Mononuclear cell (primary cell): ENCODE results near the gene SDK2. TPM values are rescaled to one million over a fixed set of nuclear protein-coding genes. Genes with fewer than 3 reads are reported as not detected.
"Not testable (repeated sequence)": the region's sequence is repeated elsewhere in the genome, so short reads cannot be mapped to it uniquely, and the experiment has no call there.

ENCODE experiments used
- H3K27me3 ChIP-seq: 2 replicates; pipeline ENCODE4 v1.6.0; 2011; ENCODE audit warnings: low read length, control low read depth; ENCODE audit not compliant: insufficient read depth
- H3K4me1 ChIP-seq: 2 replicates; pipeline ENCODE4 v1.5.1; 2011; ENCODE audit warnings: mild to moderate bottlenecking, low read length, control low read depth; ENCODE audit not compliant: insufficient read depth
- H3K4me3 ChIP-seq: 2 replicates; pipeline ENCODE4 v1.5.1; 2011; ENCODE audit warnings: mild to moderate bottlenecking, low read length, moderate library complexity
- H3K9me3 ChIP-seq: 2 replicates; pipeline ENCODE4 v1.5.1; 2011; ENCODE audit warnings: low read depth, mild to moderate bottlenecking, control low read depth, low read length
- total RNA-seq: library from RNA; depleted of rRNA; stranded (reverse); fragments of >200 nt; gene quantifications from one replicate; pipeline ENCODE4 v1.2.3, GENCODE V29; 2012

Gene SDK2
- total RNA-seq, 1 donor = 2.0 TPM

DNA sequence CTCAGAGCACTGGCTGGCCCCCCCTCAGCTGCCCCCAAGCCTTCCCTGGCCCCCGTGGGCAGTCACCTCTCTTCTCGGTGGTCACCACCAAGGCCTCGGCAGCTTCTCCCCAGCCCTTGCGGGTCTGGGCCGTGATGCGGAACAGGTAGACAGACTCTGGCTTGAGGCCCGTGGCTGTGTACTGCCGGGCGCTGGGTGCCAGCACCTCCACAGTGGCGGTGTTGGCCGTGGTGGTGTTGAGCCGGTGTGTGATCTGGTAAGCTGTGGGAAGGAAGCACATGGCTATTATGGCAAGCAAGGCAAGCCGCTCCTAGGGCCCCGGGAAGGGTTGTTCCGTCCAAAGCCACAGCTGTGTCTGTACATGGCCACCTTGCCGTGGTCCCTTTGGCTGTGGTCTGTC, 254.0 kb downstream of the SDK2 start:
- no peak overlapping the region for H3K4me3 ChIP-seq
- H3K27me3 ChIP-seq = no peaks in the 10 kb centered on the region
- H3K9me3 ChIP-seq = no peaks in the 10 kb centered on the region

DNA sequence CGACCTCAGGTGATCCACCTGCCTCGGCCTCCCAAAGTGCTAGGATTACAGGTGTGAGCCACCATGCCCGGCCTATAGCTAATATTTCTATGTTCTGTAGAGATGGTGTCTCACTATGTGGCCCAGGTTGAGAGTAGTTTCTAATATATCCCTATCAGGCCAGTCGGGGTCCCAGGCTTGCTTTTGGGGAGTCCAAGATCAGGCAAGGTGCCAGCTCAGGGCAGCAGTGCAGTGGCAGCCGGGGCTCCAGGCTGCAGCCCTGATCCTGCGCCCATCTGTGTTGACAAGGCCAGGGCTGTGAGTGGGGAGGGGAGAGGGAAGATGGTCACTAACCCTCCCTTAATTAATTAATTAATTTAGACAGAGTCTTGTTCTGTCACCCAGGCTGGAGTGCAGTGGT, 254.8 kb downstream of the SDK2 start:
- Histone ChIP-seq H3K9me3 (no peaks in the 10 kb centered on the region), H3K4me3 (no peak overlapping the region), H3K27me3 (no peaks in the 10 kb centered on the region), H3K4me1 (no peaks in the 10 kb centered on the region)

More for the DNA sequence above, 254.0 kb downstream of the SDK2 start:
- H3K4me1 ChIP-seq = no peaks in the 10 kb centered on the region

- H3K4me3 ChIP-seq = no peak overlapping the region
- no peaks in the 10 kb centered on the region for H3K27me3 ChIP-seq
- no peaks in the 10 kb centered on the region for H3K4me1 ChIP-seq
- H3K9me3 ChIP-seq = no peaks in the 10 kb centered on the region
Observed at GRCh38 chr17:73388578-73388905, 255.7 kb downstream of the SDK2 start.

GRCh38 chr17:73387746-73388577, 256.3 kb downstream of the SDK2 start:
- Histone ChIP-seq H3K4me1 (no peaks in the 10 kb centered on the region), H3K4me3 (no peak overlapping the region), H3K9me3 (no peaks in the 10 kb centered on the region), H3K27me3 (no peaks in the 10 kb centered on the region)

DNA sequence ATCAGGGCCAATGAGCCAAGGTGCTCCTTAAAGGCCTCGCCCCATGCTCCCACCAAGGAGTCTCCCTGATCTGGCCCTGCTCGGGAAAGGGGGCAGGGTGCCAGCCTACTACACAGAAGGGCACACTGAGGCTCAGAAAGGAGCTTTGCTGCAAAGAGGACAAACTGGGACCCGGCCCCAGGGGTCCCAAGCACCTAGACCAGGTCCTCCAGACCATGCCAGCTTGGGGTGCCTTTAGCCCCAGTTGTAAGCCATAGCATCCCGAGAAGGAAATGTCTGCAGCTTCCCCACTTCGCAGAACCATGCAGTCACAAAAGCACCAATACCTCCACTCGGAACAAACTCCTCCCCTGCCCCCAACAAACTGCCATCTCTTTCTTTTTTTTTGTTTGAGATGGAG, 257.7 kb downstream of the SDK2 start:
- H3K4me1 ChIP-seq = no peaks in the 10 kb centered on the region
- no peaks in the 10 kb centered on the region for H3K27me3 ChIP-seq
- H3K9me3 ChIP-seq = no peaks in the 10 kb centered on the region
- no peak overlapping the region for H3K4me3 ChIP-seq

DNA sequence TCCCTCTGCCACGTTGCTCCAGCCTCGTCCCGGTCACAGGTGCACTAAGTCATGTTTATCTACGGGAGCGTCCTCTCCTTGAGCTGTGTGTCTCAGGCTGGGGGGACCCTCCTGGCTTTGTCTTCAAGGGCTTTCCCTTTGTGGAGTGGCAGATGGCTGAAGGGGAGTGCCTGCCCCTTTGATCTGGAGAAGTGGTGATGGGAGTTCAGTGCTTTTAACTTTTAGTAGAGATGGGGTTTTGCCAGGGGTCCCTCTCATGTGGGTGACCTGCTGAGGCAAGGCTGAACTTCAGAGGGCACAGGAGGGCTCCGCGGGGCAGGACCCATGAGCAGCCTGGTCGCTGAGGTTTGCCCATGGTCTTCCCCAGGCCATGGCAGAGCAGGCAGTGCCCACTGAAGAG, 259.3 kb downstream of the SDK2 start:
- Histone ChIP-seq H3K27me3 (no peaks in the 10 kb centered on the region), H3K9me3 (no peaks in the 10 kb centered on the region), H3K4me1 (no peaks in the 10 kb centered on the region), H3K4me3 (no peak overlapping the region)

- Histone ChIP-seq H3K9me3 (no peaks in the 10 kb centered on the region), H3K4me3 (no peak overlapping the region), H3K27me3 (no peaks in the 10 kb centered on the region), H3K4me1 (no peaks in the 10 kb centered on the region)
Observed at GRCh38 chr17:73380439-73381106, 263.7 kb downstream of the SDK2 start.

DNA sequence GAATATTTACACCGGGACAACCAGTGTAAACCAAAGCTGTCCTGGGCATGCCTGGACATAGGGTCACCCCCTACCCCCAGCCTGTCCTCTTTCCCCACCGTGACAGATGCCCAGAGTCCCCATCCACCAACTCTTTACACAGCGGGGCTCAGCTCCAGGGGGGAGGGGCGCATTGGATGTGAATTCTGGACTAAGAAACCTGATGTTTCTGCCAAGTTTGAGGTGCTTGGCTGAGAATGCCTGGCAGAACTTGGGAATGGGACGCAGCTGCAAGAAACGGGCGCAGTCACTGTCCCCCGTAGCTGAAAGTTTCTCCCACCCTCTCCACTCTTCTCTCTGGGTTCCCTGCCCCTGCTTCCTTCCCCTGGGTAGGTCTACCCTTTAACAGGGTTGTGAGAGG, 264.4 kb downstream of the SDK2 start:
- H3K4me1 ChIP-seq = no peaks in the 10 kb centered on the region
- no peak overlapping the region for H3K4me3 ChIP-seq
- no peaks in the 10 kb centered on the region for H3K9me3 ChIP-seq
- H3K27me3 ChIP-seq = no peaks in the 10 kb centered on the region

DNA sequence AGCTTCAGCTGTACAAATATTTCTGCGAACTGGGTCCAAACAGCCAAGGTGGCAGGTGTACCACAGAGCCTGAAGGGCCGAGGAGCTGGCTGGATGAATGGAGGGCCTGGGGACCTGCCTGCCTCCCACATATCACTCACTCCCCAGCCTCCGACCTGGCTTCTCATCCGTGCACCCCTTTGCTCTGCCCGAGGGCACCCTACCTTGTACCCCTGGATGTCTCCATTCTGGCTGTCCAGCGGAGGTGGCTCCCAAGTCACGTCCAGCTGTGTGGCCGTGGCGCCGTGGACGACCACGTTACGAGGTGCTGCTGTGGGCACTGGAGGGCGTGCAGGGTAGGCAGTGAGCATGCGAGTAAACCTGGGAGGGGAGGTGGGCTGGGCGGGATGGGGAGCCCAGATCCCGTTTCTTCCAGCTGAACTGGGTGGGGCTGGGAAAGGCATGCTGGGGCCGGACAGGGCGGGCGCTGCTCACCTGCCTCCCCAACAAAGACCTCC, 265.2 kb downstream of the SDK2 start:
- no peaks in the 10 kb centered on the region for H3K27me3 ChIP-seq
- no peaks in the 10 kb centered on the region for H3K9me3 ChIP-seq
- H3K4me3 ChIP-seq = no peak overlapping the region
- no peaks in the 10 kb centered on the region for H3K4me1 ChIP-seq

DNA sequence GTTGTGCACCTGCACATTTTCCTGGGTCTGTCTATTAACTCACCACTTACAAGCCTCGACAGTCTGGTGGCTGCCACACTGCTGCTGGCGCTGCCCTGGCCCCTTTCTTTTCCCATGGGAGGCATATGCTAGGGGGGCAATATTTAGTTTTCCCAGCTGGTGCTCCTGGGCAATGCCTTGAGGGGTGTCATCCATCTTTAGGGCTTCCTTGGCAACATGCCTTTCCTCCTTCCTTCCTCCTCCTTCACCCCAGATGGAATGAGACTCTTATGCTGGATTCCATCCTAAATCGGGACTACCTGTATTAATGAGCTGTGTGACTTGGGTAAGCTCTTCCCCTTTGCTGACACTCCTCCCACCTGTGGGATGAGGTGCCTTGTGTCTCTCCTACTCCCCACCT, 267.6 kb downstream of the SDK2 start:
- H3K4me1 ChIP-seq = no peaks in the 10 kb centered on the region
- H3K9me3 ChIP-seq = no peaks in the 10 kb centered on the region
- no peak overlapping the region for H3K4me3 ChIP-seq
- H3K27me3 ChIP-seq = no peaks in the 10 kb centered on the region

DNA sequence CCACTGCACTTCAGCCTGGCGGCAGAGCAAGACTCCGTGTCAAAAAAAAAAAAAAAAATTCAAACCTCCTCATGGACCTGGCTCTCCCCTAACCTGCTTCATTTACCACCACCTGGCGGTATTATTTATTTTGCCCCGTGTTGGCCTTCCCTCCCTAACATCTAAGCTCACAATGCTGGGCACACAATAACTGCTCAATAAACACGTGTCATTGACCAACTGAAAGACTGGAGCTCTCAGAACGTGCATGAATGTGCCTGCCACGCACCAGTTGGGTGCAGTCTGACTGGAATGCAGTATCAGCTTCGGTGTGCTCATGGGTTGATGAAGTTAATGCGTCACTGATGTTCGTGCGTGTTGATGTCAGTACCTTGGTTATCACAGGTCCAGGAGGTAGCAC, 268.1 kb downstream of the SDK2 start:
- no peaks in the 10 kb centered on the region for H3K9me3 ChIP-seq
- H3K4me3 ChIP-seq = no peak overlapping the region
- no peaks in the 10 kb centered on the region for H3K27me3 ChIP-seq
- no peaks in the 10 kb centered on the region for H3K4me1 ChIP-seq

GRCh38 chr17:73371836-73372235, 272.4 kb downstream of the SDK2 start:
- H3K4me1 ChIP-seq = no peaks in the 10 kb centered on the region
- H3K4me3 ChIP-seq = no peak overlapping the region
- H3K9me3 ChIP-seq = no peaks in the 10 kb centered on the region
- no peaks in the 10 kb centered on the region for H3K27me3 ChIP-seq

- H3K4me3 ChIP-seq = no peak overlapping the region
- H3K4me1 ChIP-seq = no peaks in the 10 kb centered on the region
- H3K9me3 ChIP-seq = no peaks in the 10 kb centered on the region
- H3K27me3 ChIP-seq = no peaks in the 10 kb centered on the region
Observed at GRCh38 chr17:73371285-73371684, 273.0 kb downstream of the SDK2 start.

DNA sequence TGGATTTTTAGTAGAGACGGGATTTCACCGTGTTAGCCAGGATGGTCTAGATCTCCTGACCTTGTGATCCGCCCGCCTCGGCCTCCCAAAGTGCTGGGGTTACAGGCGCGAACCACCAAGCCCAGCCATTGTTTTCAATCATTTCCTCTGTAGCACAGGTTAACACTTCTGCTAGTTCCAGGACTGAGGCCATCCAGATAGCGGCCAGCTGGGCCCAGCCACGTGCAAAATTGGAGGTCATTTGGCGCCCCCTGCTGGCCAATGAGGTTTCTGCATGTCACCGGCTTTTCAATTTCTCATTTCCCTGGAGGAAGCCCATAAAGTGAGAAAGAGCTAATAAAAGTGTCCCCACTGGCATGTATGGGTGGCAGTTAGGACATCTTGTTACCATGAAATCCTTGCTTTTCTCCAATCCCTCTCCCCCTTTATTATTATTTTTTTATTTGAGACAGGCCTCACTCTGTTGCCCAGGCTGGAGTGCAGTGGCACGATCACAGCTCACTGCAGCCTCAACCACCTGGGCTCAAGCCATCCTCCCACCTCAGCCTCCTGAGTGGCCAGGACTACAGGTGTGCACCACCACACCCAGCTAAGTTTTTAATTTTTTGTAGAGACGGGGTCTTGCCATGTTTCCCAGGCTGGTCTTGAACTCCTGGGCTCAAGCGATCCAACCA, 274.3 kb downstream of the SDK2 start:
- not testable (repeated sequence) for H3K27me3 ChIP-seq, H3K4me3 ChIP-seq, H3K9me3 ChIP-seq, H3K4me1 ChIP-seq

DNA sequence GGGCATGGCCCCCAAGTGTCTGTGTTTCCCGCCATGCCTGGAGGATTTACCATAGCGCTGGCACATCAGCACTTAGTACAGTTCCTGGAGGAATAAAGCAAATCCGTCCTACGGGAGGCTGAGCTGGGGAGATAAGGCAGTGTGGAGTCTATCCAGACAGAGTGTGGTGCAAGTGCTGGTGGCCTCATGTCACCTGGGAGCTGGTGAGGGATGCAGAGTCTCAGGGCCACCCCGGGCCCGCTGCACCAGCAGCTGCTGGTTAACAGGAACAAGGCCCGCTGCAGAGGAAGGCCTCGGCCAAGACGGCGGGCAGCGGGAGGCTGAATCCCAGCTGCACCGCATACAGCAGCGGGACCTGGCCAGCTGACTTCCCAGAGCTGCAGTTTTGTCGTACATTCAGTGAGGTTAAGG, 275.1 kb downstream of the SDK2 start:
- H3K4me3 ChIP-seq = no peak overlapping the region
- H3K27me3 ChIP-seq = no peaks in the 10 kb centered on the region
- H3K4me1 ChIP-seq = no peaks in the 10 kb centered on the region
- no peaks in the 10 kb centered on the region for H3K9me3 ChIP-seq
